Fibroblast of peridontal ligament (primary cell): ENCODE data around the gene ATF3.

Experiments used
- DNase-seq: peaks from one replicate; pipeline ENCODE4 v3.0.0-alpha.2; 2010; ENCODE audit errors: extremely low read depth

ATF3 gene

DNA sequence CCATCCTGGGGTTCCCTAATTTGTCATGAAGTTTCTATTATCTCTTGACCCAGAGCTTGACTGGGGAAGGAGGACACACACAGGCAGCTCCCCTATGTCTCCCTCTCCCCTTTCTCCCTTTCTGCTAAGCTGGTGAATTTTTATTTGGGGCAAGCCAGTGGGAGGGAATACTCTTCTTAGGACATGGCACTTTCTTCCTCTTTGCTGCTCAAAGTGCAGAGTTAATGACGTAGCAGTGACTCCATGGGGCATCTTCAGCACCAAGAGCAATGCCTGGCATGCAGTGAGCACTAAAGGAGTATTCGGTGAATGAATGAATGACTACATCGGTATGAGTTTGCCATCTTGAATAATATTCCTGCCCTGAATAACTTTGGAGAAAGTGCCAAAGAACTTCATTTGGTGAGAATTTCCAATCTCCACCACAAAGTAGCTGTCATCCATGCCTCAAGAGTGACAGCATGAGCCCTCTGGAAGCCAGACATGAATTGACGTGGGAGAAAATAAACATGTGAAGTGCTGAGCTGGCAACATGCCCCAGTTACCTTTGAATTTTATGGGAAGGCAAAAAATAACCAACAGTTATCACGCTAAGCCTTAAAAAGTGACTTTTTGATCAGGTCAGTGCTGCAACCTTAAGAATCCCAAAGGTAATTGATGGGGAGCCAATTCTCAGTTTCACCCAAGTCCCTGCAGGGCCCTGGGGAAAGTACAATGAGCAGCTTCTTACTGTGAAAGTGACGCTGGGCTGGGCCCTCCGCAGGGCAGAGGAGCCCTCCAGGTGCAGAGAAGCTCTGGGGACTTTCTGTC lies 22.1 kb upstream of the ATF3 start:
- no peak for DNase-seq

DNA sequence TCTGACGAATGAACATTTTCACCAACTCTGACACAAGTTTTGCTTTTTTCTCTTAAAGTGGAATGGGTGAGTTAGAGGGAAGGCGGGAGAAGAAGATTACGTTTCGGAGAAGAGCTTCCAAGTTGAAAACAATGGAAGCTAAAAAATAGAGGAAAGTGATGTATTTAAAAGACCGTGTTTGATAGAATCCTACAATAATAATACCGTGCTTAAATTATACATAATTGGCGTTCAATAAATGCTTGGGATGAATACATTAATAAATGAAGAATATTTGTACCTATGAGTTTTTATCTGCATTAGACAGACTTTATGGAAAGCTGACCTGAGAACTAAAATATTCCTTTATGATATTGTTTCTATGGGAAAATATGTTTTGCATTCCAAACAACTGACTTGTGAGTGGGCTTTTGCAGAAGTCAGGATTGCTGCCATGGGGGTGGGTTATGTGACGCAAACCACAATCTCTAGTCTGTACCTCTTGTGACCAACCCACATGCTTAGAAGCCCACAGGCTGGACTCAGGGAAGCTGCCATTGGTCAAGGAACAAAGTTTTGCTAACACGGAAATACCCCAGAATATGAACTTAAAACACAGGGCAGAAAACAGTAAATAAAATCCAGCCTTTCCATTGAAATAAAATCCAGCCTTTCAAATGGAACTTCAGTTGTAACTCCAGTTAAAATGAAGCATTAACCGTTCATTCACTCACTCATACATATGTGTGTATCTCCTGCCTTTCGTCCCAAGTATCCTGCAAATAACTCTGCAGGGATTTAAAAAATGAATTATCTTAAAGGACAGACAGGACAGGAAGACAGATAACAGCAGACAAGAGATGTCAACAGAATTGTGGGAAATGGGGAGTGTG lies 21.3 kb upstream of the ATF3 start:
- DNase-seq = no peak

GRCh38 chr1:212587888-212588510 lies 20.6 kb upstream of the ATF3 start:
- no peak for DNase-seq

DNA sequence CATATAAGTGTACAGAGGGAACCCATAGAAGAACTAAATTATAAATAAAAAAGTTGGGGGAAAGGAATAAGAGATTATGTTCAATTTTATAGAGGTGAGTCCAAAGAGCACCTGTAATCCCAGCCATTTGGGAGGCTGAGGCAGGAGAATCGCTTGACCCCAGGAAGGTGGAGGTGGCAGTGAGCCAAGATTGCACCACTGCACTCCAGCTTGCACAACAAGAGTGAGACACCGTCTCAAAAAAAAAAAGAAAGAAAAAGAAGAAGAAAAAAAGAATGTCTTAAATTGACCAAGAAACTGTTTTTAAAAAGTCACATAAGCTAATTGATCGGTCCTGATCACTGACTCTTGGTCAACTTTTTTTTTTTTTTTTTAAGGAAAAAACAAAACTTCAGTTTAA lies 19.1 kb upstream of the ATF3 start:
- no peak for DNase-seq

DNA sequence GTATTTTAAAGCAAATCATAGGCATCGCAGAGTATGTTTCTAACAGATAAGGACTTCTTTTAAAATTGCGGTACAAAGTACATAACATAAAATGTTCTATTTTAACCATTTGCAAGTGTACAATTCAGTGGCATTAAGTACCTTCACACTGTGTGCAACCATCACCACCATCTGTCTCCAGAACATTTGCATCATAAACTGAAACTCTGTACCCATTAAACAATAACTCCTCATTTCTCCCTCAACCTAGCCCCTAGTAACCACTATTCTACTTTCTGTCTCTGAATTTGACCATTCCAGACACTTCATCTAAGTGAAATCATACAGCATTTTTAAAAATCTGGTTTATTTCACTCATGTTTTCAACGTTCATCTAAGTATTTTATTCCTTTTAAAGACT lies 16.6 kb upstream of the ATF3 start:
- no peak for DNase-seq

GRCh38 chr1:212593821-212594251 lies 14.7 kb upstream of the ATF3 start:
- DNase-seq = no peak

DNA sequence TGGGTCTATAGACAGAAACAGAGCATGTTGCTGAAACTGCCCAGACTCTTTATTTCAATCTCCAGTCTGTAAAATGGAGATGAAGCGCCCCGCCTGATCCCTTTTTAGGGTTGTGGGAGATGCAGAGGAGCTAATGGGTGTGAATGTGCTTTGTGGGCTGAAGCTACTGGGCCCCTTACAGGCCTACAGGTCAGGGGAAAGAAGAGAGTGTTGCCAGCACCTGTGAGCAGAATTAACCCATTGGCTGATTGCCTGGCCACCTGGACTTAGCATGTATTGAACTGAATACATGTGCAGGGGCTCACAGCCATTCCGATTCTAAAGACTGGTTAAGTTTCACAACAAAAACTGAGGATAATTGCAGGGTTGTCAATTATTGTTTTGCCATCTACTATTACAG lies 13.9 kb upstream of the ATF3 start:
- DNase-seq = no peak

DNA sequence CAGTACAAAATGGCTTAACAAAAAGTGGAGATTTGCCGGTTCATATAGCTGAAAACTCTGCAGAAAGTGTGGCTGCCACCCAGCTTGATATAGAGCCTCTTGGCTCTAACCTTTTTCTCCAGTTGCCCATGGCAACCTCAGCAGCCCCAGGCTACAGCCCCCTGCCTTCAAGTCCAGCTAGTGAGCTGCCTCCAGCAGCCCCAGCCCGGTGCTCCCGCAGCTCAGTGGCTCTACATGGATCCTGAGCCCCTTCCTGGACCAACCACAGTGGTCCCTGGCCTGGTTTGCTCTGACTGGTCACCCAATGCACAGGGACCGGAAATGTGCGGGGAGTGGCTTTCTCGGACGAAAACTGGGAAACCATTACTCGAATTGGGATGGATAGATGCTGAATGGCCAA lies 13.3 kb upstream of the ATF3 start:
- DNase-seq = no peak

GRCh38 chr1:212595787-212596714 lies 12.5 kb upstream of the ATF3 start:
- peak; percentile 93 for DNase-seq

- no peak for DNase-seq
These were observed 11.8 kb upstream of the ATF3 start for GRCh38 chr1:212596798-212597197.

- DNase-seq = no peak
These were observed 11.1 kb upstream of the ATF3 start for GRCh38 chr1:212597487-212597886.

- DNase-seq = no peak
These were observed 8.3 kb upstream of the ATF3 start for GRCh38 chr1:212600071-212600915.

DNA sequence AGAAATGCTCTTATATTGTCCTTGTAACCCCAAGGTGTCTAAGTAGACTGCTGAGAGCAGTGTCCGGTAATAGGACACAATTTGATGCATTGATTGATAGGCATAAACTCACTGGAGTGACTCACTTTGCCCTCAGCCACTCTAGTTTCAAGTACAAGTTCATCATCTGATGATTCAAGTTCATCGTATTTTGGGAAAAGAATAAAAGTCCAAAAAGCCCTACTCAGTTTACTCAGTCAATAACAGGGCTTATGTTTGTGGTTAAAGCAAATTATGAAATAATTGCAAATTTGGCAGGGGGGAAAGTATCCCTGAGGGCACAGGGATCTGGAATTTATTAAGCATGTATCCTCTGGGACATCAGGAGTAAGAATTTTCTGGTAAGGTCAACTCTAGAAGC lies 7.6 kb upstream of the ATF3 start:
- peak; percentile 67 for DNase-seq

DNA sequence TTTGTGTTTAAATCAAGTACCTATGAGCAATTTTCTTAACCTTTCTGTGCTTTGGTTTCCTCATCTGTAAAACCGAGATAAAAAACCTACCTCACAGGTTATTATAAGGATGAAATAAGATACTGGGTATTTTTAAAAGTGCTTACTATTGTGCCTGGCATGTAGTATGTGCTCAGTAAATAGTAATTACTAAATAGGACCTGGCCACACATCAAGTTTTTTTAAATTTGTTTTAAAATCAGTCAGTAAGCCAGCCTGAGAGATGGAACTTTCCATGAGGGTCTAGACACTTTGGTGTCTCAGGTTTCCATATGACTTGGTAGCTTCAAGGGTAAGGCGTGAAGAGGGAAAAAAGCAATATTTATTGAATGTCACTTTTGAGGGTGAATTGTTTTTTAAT lies 7.0 kb upstream of the ATF3 start:
- DNase-seq = no peak

GRCh38 chr1:212605441-212606394 lies 2.8 kb upstream of the ATF3 start:
- DNase-seq = no peak

- no peak for DNase-seq
These were observed 2.0 kb upstream of the ATF3 start for GRCh38 chr1:212606395-212607205.

GRCh38 chr1:212607206-212607912 lies 1.2 kb upstream of the ATF3 start:
- no peak for DNase-seq

GRCh38 chr1:212607913-212608391 lies 609 bp upstream of the ATF3 start:
- no peak for DNase-seq
